Psoas muscle (tissue), 8 donors: ENCODE results near the gene SELENOW. TPM values are rescaled to one million over a fixed set of nuclear protein-coding genes. Genes with fewer than 3 reads are reported as not detected.

Experiments used
- ATAC-seq, 4 donors: fragments of 200-7000 bp; cut with Tn5 transposase; one replicate each; pipeline ENCODE4 v1.9.1; 2020; ENCODE audit warnings: moderate library complexity in 3 of 4, mild to moderate bottlenecking in 2 of 4
- DNase-seq, 2 donors: peaks; one replicate each; pipeline ENCODE4 v3.0.0-alpha.2; 2020
- H3K27ac ChIP-seq: fragments of 200-600 bp; one replicate; pipeline ENCODE4 v1.8.0; 2022
- H3K27me3 ChIP-seq, 3 donors: fragments of 200-600 bp in 1 of 3; one replicate each; pipeline versions ENCODE4 v1.6.1 to v1.8.0; 2013 to 2022; ENCODE audit warnings: low read length in 2 of 3, mild to moderate bottlenecking in 2 of 3, moderate library complexity in 1 of 3; ENCODE audit not compliant: insufficient read depth in 3 of 3
- H3K36me3 ChIP-seq, 2 donors: fragments of 200-600 bp in 1 of 2; one replicate each; pipeline versions ENCODE4 v1.6.1 to v1.8.0; 2013 to 2022; ENCODE audit warnings: low read depth in 1 of 2, mild to moderate bottlenecking in 1 of 2, moderate library complexity in 1 of 2; ENCODE audit not compliant: insufficient read depth in 1 of 2
- H3K4me1 ChIP-seq: fragments of 200-600 bp; one replicate; pipeline ENCODE4 v1.8.0; 2022
- H3K4me3 ChIP-seq: fragments of 200-600 bp; one replicate; pipeline ENCODE4 v1.8.0; 2022; ENCODE audit warnings: mild to moderate bottlenecking
- H3K9me3 ChIP-seq: fragments of 200-600 bp; one replicate; pipeline ENCODE4 v1.8.0; 2022
- WGBS, 3 donors: extraction: QIAGEN DNeasy Blood & Tissue Kit; methylation state at CpG; one replicate each; pipeline versions ENCODE4 v1.1.6 to v1.1.7; 2013; 5-methylcytosine and 5-hydroxymethylcytosine counted together
- intact Hi-C, 2 donors: fragments of 100-400 bp; cut with DNase I; formaldehyde crosslinking; loops; one replicate each; pipeline versions ENCODE4 v1.11.0 to v1.14.2; 2022
- polyA plus RNA-seq, 3 donors: library from polyadenylated mRNA; stranded (reverse); fragments of 200-250 nt; gene quantifications; one replicate each; pipeline ENCODE4 v1.2.3, GENCODE V29; 2013
- total RNA-seq, 4 donors: library from RNA; stranded (reverse); fragmentation: NEBNext Ultra II Directional in 2 of 4; extraction: Animal tissue kit (Norgen Biotek cat#: 25700) in 2 of 4; gene quantifications; one replicate each; pipeline versions ENCODE4 v1.2.1 to v1.2.4, GENCODE V29; 2021 to 2023
- TF ChIP-seq, protein P1 (sequence below): fragments of 200-600 bp; IDR thresholded peaks from one replicate; pipeline ENCODE4 v1.8.0; 2022; ENCODE audit warnings: antibody characterized with exemption
- donor health status: healthy with polysubstance abuse.
- donor health status: DM: no; HTN: no; CAD: no; lungs with moderate emphysema.
- donor health status: Bipolar disorder and iron deficiency.
- donor health status: healthy.
- donor health status: DM: yes; HTN: yes; CAD: no.
- donor health status: DM: no; HTN: no; CAD: no.
- donor health status: DM: no; HTN: no; CAD: no.
- donor health status: DM: yes; HTN: yes; CAD: no.

The SELENOW gene
- total and polyA plus RNA-seq, 7 donors: 434 to 1,620 (median 765) TPM

DNA sequence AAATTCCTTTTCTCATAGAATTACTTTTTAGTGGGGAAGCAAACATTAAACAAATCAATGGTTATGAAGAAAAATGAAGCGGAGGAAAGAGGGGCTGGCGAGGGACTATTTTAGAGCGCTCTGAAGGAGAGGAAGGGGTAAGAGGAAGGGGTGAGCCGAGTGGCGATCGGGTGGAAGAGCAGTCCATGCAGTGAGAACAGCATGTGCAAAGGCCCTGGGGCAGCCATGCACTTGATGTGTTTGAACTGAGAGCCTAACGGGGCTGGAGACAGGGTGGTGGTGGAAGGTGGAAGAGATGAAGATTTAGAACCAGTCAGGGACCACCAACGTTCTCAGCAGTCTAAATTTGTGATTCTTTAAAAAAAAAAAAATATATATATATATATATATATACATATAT lies 47.6 kb upstream of the SELENOW start:
- ATAC-seq (no peak), DNase-seq (no peak)
- intact Hi-C loops: no loop called here
- no peaks in the 10 kb centered on the region for H3K9me3 ChIP-seq
- peaks cover 0 to 11% (median 0%) of the 10 kb centered on the region in 3 donors for H3K27me3 ChIP-seq
- peaks cover 0 to 18% of the 10 kb centered on the region in 2 donors for H3K36me3 ChIP-seq
- no peak overlapping the region for H3K27ac ChIP-seq
- TF ChIP-seq, protein P1, sequence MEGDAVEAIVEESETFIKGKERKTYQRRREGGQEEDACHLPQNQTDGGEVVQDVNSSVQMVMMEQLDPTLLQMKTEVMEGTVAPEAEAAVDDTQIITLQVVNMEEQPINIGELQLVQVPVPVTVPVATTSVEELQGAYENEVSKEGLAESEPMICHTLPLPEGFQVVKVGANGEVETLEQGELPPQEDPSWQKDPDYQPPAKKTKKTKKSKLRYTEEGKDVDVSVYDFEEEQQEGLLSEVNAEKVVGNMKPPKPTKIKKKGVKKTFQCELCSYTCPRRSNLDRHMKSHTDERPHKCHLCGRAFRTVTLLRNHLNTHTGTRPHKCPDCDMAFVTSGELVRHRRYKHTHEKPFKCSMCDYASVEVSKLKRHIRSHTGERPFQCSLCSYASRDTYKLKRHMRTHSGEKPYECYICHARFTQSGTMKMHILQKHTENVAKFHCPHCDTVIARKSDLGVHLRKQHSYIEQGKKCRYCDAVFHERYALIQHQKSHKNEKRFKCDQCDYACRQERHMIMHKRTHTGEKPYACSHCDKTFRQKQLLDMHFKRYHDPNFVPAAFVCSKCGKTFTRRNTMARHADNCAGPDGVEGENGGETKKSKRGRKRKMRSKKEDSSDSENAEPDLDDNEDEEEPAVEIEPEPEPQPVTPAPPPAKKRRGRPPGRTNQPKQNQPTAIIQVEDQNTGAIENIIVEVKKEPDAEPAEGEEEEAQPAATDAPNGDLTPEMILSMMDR: no peak
- WGBS, 3 donors: 86 to 92% (median 88%) methylated on average over 8 of the region's 8 CpGs
- H3K4me3 ChIP-seq: no peak overlapping the region
- peaks cover 11% of the 10 kb centered on the region for H3K4me1 ChIP-seq

DNA sequence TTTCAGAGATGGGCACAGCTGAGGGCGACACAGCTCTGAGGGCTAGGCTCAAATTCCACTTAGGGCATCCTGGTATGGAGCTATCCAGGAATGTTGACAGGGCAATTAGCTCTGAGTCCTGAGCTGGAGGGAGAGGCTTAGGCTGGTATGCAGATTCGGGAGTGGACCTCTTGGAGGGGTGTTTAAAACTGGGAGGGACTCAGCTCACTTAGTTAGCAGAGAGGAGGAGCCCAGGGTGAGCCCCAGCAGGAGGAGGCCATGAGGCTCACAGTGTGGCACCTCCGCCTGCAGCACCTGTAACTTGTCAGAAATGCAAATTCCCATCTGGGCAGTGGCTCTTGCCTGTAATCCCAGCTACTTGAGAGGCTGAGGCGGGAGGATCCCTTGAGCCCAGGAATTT lies 43.4 kb upstream of the SELENOW start:
- ATAC-seq: no peak
- Histone ChIP-seq H3K27ac (no peak overlapping the region), H3K4me1 (no peaks in the 10 kb centered on the region), H3K9me3 (no peaks in the 10 kb centered on the region), H3K36me3 (peaks cover 0 to 19% of the 10 kb centered on the region in 2 donors), H3K27me3 (peaks cover 0 to 7% (median 0%) of the 10 kb centered on the region in 3 donors), H3K4me3 (no peak overlapping the region)
- no peak for DNase-seq
- intact Hi-C loops: no loop called here
- WGBS, 3 donors: 76 to 83% (median 82%) methylated on average over 4 of the region's 4 CpGs
- TF ChIP-seq, protein P1: no peak

DNA sequence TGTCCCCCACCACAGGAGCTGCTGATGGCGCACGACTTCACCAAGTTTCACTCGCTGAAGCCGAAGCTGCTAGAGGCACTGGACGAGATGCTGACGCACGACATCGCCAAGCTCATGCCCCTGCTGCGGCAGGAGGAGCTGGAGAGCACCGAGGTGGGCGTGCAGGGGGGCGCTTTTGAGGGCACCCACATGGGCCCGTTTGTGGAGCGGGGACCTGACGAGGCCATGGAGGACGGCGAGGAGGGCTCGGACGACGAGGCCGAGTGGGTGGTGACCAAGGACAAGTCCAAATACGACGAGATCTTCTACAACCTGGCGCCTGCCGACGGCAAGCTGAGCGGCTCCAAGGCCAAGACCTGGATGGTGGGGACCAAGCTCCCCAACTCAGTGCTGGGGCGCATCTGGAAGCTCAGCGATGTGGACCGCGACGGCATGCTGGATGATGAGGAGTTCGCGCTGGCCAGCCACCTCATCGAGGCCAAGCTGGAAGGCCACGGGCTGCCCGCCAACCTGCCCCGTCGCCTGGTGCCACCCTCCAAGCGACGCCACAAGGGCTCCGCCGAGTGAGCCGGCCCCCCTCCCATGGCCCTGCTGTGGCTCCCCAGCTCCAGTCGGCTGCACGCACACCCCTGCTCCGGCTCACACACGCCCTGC lies 37.5 kb upstream of the SELENOW start:
- no peak for ATAC-seq
- Histone ChIP-seq H3K27me3 (no peaks in the 10 kb centered on the region), H3K36me3 (peaks cover 0 to 20% of the 10 kb centered on the region in 2 donors), H3K27ac (no peak overlapping the region), H3K4me1 (peaks cover 21% of the 10 kb centered on the region), H3K4me3 (no peak overlapping the region), H3K9me3 (no peaks in the 10 kb centered on the region)
- TF ChIP-seq, protein P1: no peak
- intact Hi-C loops: no loop called here
- WGBS, 3 donors: 68 to 72% (median 68%) methylated on average over 45 to 48 of the region's 48 CpGs
- DNase-seq: no peak

GRCh38 chr19:47741544-47742140 lies 36.9 kb upstream of the SELENOW start:
- intact Hi-C loops: loop anchor here in 1 of 2 donors (2.0 kb wide), 1 partner anchor 27 kb away; no protein-coding TSS in a partner anchor
- Histone ChIP-seq H3K36me3 (peaks cover 0 to 18% of the 10 kb centered on the region in 2 donors), H3K4me3 (no peak overlapping the region), H3K27ac (peak overlapping the region; percentile 79), H3K27me3 (no peaks in the 10 kb centered on the region), H3K9me3 (no peaks in the 10 kb centered on the region), H3K4me1 (peaks cover 27% of the 10 kb centered on the region)
- DNase-seq: no peak
- 76 to 82% (median 78%) methylated on average over 13 to 15 of the region's 15 CpGs for WGBS, 3 donors
- no peak for ATAC-seq
- TF ChIP-seq, protein P1: no peak
